Heart left ventricle (tissue), 13 donors: ENCODE data around the gene OR2M3.

Experiments
- POLR2A ChIP-seq, 2 donors: fragments of 450-650 bp; IDR thresholded peaks; one replicate each; pipeline ENCODE4 v1.6.1; 2017; ENCODE audit warnings: antibody characterized with exemption in 2 of 2, mild to moderate bottlenecking in 2 of 2, moderate library complexity in 2 of 2
- TF ChIP-seq, protein P1 (sequence below), 12 donors: fragments of 200-600 bp; sonication (generic) in 4 of 12; IDR thresholded peaks; one replicate each; pipeline versions ENCODE4 v1.5.0 to v1.8.0; 2018 to 2022; ENCODE audit warnings: antibody characterized with exemption in 12 of 12, mild to moderate bottlenecking in 5 of 12
- donor health status: ischemic (EF 13 %, LVEDD 7.1; RV severe dilation, severe dysfunction).
- donor health status: DM: no; HTN: yes; CAD: no.
- donor health status: DM: no; HTN: no; CAD: no.
- donor health status: ischemic (EF 25% LVEDD 6.9; RV normal size, moderate dysfunction).
- donor health status: ischemic (EF 25% LVEDD 5.7; RV mildly dilated, moderate dysfunction).
- donor health status: ischemic (EF 35%, LVEDD 5.7; RV mildly dilated, moderate dysfunction).
- donor health status: nonischemic (EF 11% LVEDD 7.7; RV severe dilation, severe dysfunction).
- donor health status: DM: yes; HTN: yes; CAD: no.
- donor health status: PGD.
- donor health status: ischemic (EF 29% LVEDD 5.4; RV normal size, mild dysfunction).
- donor health status: nonischemic (EF 23%, LVEDD 6.1; RV moderate dilation, normal function).

- no peak for TF ChIP-seq POLR2A (IDR thresholded peaks at IDR 0.05)
- TF ChIP-seq, protein P1, sequence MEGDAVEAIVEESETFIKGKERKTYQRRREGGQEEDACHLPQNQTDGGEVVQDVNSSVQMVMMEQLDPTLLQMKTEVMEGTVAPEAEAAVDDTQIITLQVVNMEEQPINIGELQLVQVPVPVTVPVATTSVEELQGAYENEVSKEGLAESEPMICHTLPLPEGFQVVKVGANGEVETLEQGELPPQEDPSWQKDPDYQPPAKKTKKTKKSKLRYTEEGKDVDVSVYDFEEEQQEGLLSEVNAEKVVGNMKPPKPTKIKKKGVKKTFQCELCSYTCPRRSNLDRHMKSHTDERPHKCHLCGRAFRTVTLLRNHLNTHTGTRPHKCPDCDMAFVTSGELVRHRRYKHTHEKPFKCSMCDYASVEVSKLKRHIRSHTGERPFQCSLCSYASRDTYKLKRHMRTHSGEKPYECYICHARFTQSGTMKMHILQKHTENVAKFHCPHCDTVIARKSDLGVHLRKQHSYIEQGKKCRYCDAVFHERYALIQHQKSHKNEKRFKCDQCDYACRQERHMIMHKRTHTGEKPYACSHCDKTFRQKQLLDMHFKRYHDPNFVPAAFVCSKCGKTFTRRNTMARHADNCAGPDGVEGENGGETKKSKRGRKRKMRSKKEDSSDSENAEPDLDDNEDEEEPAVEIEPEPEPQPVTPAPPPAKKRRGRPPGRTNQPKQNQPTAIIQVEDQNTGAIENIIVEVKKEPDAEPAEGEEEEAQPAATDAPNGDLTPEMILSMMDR (IDR thresholded peaks at IDR 0.05): no peak
Observed at GRCh38 chr1:248164031-248164430, 33.0 kb upstream of the OR2M3 start.
